HG03565 (cell line): ENCODE results near the gene TIMM50.
"Not testable (repeated sequence)": the region's sequence is repeated elsewhere in the genome, so short reads cannot be mapped to it uniquely, and the experiment has no call there.

ENCODE experiments used
- ATAC-seq: cut with Tn5 transposase; IDR thresholded peaks from one replicate; pipeline ENCODE4 v1.9.1; 2021; ENCODE audit warnings: mild to moderate bottlenecking, moderate library complexity; ENCODE audit not compliant: unreplicated experiment

The TIMM50 gene

DNA sequence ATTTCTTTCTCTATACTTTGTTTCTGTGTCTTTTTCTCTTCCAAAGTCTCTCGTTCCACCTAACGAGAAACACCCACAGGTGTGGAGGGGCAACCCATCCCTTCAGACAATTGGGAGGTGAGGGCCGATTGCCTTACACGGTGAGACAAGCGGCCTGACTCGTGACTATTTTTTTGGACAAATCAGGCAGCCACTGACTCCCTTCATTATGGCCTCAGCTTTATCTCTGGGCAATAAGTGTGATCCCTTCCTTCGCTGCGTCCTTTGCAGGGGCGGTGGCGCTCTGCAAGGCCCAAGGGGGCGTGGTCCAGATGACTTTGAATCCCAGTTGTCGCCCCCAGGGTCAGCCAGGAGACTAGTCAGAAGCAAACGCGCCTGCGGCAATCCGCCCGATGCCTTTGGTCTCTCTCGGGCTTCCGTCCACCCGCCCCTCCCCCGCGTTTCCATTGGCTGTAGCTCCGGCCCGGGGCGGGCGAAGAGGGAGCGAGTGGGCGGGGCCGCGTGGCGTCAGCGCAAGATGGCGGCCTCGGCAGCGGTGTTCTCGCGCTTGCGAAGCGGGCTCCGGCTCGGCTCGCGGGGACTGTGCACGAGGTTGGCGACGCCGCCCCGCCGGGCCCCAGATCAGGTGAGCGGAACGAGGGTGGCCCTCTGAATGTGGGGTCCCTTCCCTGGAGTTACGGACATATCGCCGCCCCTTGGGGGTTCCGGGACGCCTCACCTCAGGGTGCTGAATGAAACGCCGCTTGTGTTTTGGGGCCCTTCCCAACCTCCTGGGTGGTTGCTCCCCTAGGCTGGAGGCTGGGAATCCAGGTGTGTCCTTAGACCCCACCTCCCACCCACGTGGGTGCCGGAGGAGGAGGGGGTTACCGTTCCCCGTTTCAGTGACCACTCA, at the start of gene TIMM50:
Gene TIMM50, plus strand, starts transcription at position 502 of the 892 bp plus-strand sequence. Its CDS starts 16 bp downstream, at position 518.
- ATAC-seq: peak; percentile 80

DNA sequence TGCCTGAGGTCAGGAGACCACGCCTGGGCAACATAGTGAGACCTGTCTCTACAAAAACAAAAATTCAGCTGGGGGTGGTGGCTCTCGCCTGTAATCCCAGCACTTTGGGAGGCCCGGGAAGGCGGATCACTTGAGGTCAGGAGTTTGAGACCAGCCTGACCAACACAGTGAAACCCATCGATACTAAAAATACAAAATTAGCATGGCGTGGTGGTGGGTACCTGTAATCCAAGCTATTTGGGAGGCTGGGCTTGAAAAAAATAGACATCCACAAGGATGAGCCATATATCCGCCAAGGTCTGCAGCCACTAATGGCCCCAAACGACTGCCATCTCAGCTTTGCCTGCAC, 48.0 kb upstream of the TIMM50 start:
- no peak for ATAC-seq

DNA sequence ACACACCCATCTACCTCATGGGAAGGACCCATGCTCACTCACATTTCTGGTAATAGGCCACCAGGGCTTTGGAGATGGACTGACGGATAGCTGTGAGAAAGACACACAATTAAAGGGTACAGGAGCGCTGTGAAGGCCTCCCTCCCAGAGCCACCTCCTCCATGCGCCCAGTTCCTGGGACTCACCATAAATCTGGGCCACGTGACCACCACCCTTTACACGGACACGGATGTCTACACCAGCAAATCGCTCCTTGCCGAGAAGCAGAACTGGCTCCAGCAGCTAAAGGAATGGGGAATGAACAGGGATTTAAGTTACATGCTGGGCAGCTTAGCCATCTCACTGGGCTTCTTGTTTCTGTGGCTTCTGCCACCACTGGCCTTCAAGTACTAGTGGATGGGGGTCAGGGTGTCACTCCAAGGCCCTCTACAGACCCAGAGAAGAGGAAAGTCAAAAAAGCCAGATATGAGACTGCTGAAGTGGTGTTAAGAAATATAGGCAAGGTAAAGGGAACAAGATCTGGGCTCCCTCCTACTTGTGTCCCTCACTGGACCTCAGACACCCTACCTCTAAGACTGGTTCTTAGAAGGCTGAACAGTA, 47.1 kb upstream of the TIMM50 start:
- ATAC-seq: no peak

DNA sequence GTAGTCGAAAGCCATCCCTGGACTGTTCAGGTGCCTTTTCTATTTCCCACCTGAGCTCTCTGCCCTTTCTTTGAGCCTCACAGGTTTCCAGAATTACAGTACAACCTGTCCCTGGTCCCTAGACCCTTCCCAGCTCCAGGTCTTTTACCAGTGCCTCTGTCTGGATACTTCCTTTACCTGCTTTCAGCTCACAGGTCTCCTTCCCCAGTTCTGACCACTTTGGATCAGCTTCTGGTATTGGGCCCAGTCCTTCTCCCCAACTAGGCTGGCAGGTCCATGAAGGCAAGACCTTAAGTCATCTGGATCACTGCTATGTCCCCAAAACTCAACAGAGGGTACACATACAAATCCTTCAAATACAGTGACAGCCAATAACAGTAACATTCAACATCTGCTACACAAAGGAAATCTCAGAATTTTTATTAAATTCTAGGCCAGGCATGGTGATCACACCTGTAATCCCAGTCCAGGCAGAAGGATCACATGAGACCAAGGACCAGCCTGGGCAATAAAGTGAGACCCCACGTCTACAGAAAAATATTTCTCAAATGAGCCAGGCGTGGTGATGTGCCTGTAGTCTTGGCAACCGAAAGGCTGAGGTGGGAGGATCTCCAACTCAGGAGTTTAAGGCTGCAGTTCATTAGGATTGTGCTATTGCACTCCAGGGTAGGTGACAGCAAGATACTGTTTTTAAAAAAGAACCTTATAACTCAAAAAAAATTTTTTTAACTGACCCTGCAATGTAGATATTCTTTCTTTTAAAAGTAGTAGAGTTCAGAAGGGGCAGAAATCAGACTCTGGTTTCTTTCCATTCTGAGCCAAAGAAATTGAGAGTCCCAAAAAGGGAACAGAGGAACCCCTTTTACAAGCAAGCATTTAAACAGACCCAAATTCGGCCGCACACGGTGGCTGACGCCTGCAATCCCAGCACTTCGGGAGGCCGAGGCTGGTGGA, 46.2 kb upstream of the TIMM50 start:
- no peak for ATAC-seq

DNA sequence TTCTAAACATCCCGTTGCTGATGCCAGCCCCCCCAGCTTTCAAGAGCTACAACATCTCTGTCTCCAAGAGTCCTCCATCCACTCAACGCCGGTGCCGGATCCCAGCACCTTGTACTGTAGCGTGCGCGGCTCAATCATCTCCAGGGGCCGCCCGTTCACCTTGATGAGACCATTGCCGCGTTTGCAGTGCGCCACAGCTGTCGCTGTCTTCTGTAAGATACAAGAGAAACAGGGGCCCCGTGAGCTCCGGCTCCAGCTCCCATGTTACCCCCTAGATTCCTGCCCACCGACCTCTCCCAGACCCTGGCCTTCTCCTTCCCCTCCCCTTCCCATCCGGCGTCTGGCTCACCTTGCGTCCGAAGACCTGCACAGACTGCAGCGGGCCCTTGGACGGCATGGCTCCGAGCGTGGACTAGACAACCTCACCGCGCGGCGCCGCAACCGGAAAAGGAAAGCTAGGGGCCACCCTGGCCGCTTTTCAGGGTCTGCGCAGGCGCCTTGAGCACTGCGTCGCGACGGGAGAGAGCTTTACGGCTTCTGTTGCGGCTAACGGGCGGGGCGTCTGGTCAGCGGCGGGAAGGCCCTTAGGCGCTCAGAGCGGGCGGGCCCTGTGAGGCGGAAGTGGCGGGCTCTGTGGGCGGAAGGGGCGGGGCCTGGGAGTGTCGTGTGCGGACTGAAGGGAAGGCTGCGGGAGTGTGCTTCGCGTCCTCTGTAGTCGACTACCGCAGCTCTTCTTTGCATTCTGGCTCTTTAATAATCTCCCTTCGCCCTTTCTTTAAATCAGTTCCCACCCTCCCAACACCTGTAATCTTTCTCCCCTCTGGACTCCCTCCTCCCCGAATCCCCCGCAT, 44.9 kb upstream of the TIMM50 start, which contains the start of gene RPS16:
Gene RPS16, minus strand, starts transcription at position 451 of the 851 bp plus-strand sequence. Its CDS starts 54 bp downstream, at position 397.
- peak; percentile 63 for ATAC-seq

DNA sequence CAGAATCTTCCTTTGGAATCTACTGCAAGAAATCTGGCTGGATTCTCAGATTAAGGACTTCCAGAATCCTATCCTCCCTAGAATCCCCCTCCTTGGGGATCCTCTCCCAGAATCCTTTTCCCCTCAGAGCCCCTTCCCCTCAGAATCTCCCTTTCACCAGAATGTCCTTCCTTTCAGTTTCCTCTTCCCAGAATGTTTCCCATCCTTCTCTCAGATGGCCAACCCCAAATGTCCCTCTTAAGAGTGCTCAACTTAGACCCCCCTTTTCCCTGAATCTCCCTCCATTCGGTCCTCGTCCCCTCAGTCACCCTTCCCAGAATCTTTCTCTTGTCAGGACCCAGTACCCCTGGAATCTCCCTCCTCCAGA, 44.3 kb upstream of the TIMM50 start:
- ATAC-seq: no peak

DNA sequence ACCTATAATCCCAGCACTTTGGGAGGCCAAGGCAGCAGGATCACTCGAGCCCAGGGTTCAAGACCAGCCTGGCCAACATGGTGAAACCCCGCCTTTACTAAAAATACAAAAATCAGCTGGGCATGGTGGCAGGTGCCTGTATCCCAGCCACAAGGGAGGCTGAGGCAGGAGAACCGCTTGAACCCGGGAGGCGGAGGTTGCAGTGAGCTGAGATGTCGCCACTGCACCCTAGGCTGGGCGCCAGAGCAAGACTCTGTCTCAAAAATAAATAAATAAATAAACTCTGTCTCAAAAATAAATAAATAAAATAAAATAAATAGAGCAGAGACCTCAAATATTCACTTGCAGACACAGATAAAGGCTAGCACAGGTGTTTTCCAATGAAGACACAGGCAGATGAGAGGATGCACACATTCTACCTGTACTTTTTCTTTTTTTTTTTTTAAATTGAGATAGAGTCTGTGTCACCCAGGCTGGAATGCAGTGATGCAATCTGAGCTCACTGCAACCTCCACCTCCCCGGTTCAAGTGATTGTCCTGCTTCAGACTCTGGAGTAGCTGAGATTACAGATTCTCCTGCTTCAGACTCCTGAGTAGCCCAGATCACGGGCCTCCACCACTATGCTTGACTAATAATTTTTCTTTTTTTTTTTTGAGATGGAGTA, 42.2 kb upstream of the TIMM50 start:
- no peak for ATAC-seq

DNA sequence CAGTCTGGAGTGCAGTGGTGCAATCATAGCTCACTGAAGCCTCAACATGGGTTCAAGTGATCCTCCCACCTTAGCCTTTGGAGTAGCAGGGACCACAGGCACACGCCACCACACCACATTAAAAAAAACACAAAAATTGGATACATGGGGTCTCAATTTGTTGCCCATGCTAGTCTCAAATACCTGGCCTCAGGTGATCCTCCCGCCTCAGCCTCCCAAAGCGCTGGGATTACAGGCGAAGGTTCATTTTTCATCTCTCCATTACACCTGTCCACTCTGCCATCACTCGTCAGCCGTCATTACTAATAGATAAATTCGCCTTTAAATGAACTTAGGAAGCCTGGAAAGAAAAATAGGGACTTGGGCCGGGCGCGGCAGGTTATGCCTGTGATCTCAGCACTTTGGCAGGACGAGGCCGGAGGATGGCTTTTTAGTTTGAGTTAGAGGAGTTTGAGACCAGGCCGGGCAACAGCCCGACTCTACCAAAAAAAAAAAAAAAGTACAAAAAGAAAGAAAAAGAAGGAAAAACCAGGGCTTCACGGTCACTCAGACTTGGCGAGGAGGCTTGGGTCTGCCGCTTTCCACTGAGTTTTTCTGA, 35.9 kb upstream of the TIMM50 start:
- ATAC-seq: no peak

DNA sequence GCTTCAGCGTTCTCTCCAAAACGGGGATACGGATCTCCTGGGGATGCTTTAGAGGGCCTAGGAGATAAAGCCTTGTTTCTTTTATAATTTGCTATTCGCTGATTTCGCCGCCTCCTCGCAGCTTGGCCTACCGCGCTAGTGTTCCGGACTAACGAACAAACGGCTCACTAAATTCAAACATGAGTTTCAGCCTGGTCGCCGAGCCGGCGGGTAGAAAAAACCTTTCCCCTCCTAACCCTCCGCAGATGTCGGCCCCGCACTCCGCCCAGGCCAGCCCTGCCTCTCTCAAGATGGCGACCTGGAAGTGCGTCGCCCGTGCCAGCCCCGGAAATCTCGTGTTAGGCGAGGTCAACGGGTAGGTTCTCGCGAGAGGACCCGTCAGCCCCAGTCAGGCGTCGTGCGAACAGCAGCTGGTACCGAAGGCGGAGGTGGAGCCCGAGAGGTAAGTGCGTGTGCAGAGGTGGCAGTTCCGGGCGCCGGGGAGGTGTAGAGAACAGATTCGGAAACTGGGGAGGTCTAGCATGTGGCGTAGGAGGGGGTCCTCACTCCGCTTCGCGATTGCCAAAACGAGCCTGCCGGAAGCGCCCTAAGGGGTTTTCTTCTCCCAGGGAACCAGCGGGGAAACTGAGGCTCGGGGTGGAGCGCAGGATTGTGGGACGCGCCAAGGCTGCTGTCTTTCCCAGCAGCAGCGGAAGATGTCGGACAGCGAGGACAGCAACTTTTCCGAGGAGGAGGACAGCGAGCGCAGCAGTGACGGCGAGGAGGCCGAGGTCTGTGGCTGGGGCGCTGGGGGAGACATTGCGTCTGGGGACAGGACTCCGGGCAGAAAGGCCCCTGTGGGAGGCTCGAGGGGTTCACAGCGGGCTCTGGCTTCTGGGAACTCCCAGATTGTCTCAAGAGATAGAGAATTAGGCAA, 35.2 kb upstream of the TIMM50 start, which contains the start of gene SUPT5H:
Gene SUPT5H, plus strand, starts transcription at position 387 of the 916 bp plus-strand sequence. Its CDS starts 309 bp downstream, at position 696.
- ATAC-seq: peak; percentile 86

DNA sequence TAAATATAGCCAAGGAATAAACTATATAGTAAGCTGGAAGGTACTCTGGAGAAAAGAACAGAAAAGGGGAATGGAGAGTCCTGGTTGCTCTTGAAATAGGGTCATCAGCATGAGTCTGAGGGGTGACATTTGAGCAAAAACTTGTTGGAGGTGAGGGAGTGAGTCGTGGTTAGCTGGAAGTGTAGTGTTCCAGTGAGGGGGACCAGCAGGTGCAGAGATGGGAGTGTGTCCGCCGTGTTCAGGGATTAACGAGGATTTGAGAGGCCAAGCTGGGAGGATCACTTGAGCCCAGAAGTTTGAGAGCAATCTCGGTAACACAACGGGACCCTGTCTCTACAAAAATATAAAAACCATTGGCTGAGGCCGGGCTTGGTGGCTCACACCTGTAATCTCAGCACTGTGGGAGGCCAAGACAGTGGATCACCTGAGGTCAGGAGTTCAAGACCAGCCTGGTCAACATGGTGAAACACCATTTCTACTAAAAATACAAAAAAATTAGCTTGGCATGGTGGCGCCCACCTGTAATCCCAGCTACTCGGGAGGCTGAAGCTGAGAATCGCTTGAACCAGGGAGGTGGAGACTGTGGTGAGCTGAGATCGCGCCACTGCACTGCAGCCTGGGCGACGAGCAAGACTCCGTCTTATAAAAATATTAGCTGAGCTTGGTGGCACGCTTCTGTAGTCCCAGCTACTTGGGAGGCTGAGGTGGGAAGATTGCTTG, 34.1 kb upstream of the TIMM50 start:
- no peak for ATAC-seq

DNA sequence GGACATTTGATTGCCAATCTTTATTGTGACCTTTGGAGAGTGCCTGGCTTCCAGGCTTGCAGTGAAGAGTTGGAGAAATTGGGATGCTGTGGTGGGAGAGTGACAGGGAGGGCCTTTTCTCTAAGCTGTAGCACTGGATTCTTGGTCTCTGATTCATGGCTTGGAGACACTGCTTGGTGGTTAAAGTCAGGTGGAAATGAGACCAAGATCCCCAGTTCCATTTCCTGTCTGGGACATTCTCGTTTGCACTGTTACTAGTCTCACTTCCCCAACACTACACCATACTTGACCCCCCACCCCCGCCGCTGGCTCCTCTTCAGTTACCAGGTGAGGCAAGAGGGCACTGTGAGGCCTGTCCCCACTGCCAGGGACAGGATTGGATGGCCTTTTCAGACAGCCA, 32.4 kb upstream of the TIMM50 start:
- no peak for ATAC-seq

DNA sequence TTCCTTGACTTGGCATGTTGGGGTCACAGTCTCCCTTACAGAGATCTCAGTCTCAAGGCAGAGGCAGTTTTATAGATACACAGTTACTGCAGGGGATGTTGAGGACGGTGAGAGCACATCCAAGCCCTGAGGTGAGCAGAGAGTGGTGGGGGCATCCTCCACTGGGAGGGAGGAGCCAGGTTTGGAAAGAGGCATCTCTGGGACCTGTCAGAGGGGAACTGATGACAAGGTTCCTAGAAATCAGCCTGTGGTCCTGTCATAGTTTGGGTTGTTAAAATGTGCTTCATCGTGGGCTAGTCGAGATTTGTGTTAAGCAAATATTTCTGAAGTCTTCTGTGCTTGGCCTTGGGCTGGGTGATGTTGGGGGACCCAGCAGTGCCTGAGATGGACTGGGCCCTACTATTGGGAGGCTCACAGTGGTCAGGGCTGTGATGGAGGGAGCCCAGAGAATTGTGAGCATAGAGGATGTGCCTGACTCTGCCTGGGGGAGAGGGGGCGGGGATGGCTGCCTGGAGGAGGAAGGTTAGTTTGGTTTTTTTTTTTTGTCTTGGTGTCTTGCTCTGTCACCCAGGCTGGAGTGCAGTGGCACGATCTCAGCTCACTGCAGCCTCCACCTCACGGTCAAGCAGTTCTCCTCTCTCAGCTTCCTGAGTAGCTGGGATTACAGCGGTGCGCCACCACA, 31.4 kb upstream of the TIMM50 start:
- ATAC-seq: no peak

DNA sequence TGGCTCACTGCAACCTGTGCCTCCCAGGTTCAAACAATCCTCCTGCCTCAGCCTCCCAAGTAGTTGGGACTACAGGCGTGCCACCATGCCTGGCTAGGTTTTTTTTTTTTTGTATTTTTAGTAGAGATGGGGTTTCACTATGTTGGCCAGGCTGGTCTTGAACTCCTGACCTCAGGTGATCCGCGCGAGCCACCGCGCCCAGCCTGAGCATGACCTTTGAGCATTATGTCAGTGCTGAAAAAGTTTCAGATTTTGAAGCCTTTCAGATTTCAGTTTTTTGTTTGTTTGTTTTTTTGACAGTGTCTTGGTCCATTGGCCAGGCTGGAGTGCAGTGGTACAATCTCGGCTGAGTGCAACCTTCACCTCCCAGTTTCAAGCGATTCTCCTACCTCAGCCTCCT, 29.4 kb upstream of the TIMM50 start:
- ATAC-seq: not testable (repeated sequence)

DNA sequence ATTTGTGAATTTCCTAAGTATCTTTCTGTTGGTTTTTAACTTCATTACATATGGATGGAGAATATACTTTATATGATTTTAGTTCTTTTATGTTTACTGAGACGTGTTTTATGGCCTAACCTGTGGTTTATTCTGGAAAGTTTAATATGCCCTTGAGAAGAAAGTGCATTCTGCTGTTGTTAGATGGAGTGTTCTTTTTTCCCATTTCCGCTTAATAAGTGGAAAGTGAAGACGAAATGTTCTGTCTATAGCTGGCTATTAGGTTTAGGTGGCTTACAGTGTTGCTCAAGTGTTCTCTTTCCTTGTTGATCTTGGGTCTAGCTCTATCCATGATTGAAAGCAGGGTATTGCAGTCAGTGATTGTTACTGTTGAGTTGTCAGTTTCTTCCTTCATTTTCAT, 17.2 kb upstream of the TIMM50 start:
- ATAC-seq: no peak

DNA sequence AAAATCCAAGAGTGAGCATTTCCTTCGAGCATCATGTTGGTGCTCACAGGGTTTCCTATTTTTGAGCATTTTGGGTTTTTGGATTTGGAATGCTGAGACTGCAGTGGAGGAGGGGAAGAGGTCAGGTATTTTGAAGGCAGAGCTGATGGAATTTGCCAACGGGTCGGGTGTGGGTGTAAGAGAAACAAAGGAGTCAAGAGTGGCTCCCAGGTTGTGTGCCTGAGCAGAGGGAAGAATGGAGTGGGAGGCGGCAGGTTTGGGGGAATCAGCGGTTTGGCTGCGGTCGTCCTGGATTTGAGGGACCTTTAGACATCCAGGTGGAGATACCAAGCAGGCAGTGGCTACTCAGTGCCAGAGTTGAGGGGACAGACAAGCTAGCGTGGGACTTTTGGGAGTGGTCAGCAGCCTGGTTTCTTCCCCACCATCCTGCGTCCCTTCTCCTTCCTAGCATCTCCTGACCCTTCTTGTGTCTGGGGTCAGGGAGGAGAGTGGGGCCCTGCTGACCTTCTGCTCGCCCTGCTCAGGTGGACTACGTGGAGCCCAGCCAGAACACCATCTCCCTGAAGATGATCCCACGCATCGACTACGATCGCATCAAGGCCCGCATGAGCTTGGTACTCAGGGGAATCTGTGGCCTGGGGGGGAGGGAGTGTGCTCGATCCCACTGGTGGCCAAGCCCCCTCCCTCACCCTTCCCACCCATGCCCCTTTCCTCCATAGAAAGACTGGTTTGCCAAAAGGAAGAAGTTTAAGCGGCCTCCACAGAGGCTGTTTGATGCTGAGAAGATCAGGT, 14.5 kb upstream of the TIMM50 start:
- ATAC-seq: no peak

DNA sequence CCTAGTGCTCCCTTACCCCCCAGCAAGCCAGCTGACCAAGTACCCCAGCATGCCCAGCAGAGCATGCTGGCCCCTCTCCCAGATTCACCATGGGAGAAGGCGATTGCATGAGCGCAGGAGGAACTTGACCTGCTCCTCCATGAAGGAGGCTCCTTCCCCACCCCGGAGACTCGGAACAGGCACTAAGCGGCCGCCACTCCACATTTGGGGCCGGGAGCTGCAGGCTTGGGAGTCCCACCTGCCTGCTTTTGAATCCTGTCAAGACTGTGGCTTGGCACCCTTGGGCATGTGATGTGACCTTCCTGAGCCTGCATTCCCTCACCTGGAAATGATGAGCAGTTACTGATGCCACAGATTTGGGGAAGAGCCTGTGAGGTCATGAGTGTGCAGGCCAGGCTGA, 12.7 kb upstream of the TIMM50 start:
- ATAC-seq: no peak
